CD4-positive, alpha-beta T cell treated with Interleukin-4 for 4 hours (primary cell): ENCODE measurements around the gene C9orf43.
"Not testable (repeated sequence)": the region's sequence is repeated elsewhere in the genome, so short reads cannot be mapped to it uniquely, and the experiment has no call there.

Experiments
- DNase-seq: peaks from one replicate; pipeline ENCODE4 v3.0.0-alpha.2; 2020

The C9orf43 gene

GRCh38 chr9:113421726-113422125 lies 11.2 kb downstream of the C9orf43 start:
- no peak for DNase-seq

GRCh38 chr9:113425072-113425471 lies 14.5 kb downstream of the C9orf43 start:
- no peak for DNase-seq

- no peak for DNase-seq
These were observed 16.2 kb downstream of the C9orf43 start for GRCh38 chr9:113426701-113427100.

- DNase-seq: no peak
These were observed 17.1 kb downstream of the C9orf43 start for GRCh38 chr9:113427629-113428028.

GRCh38 chr9:113428062-113428615 lies 17.6 kb downstream of the C9orf43 start:
- no peak for DNase-seq

GRCh38 chr9:113431191-113431590 lies 20.6 kb downstream of the C9orf43 start:
- no peak for DNase-seq

GRCh38 chr9:113436728-113437515 lies 26.4 kb downstream of the C9orf43 start:
- DNase-seq: no peak

GRCh38 chr9:113437716-113438115 lies 27.2 kb downstream of the C9orf43 start:
- DNase-seq: not testable (repeated sequence)

GRCh38 chr9:113444736-113445135 lies 34.2 kb downstream of the C9orf43 start:
- DNase-seq: no peak

- DNase-seq: peak; percentile 40
These were observed 35.8 kb downstream of the C9orf43 start for GRCh38 chr9:113446323-113446740.

- DNase-seq: no peak
These were observed 38.8 kb downstream of the C9orf43 start for GRCh38 chr9:113449376-113449775.

GRCh38 chr9:113452113-113452605 lies 41.6 kb downstream of the C9orf43 start:
- no peak for DNase-seq

GRCh38 chr9:113454914-113455761 lies 44.6 kb downstream of the C9orf43 start:
- DNase-seq: no peak

GRCh38 chr9:113456235-113456634 lies 45.7 kb downstream of the C9orf43 start:
- no peak for DNase-seq

GRCh38 chr9:113461285-113461684 lies 50.7 kb downstream of the C9orf43 start:
- no peak for DNase-seq

- DNase-seq: no peak
These were observed 51.4 kb downstream of the C9orf43 start for GRCh38 chr9:113461943-113462342.

- DNase-seq: no peak
These were observed 52.3 kb downstream of the C9orf43 start for GRCh38 chr9:113462781-113463286.

GRCh38 chr9:113463418-113464285 lies 53.1 kb downstream of the C9orf43 start, which contains the start of gene RGS3:
TSS of gene RGS3 (plus strand) at chr9:113463727. CDS start at chr9:113463803, 76 bp downstream.
- no peak for DNase-seq

GRCh38 chr9:113464286-113464660 lies 53.7 kb downstream of the C9orf43 start:
- no peak for DNase-seq

- DNase-seq: no peak
These were observed 55.1 kb downstream of the C9orf43 start for GRCh38 chr9:113465599-113466140.

- no peak for DNase-seq
These were observed 56.6 kb downstream of the C9orf43 start for GRCh38 chr9:113467183-113467582.
